Endothelial cell of umbilical vein (primary cell): Measurements from ENCODE around the gene SULT1A2.
"Not testable (repeated sequence)": the region's sequence is repeated elsewhere in the genome, so short reads cannot be mapped to it uniquely, and the experiment has no call there.

ENCODE experiments used
- CTCF ChIP-seq, 2 donors: IDR thresholded peaks; 1 replicate in 1 of 2; 2 replicates in 1 of 2; pipeline ENCODE4 v1.5.1; 2011; ENCODE audit warnings: low read length in 2 of 2, mild to moderate bottlenecking in 2 of 2, moderate library complexity in 2 of 2, control low read depth in 1 of 2, inconsistent platforms in 1 of 2, low read depth in 1 of 2; ENCODE audit not compliant: insufficient read depth in 1 of 2; ENCODE audit errors: extremely low read depth in 1 of 2
- EZH2 ChIP-seq: IDR thresholded peaks from 2 replicates; pipeline ENCODE4 v1.6.1; 2012; ENCODE audit warnings: borderline replicate concordance, low read depth, mild to moderate bottlenecking, moderate library complexity, low read length, inconsistent platforms; ENCODE audit not compliant: severe bottlenecking
- GATA2 ChIP-seq: IDR thresholded peaks from 2 replicates; pipeline ENCODE4 v1.7.0; 2011; ENCODE audit warnings: low read depth, mild to moderate bottlenecking, moderate library complexity, mixed read lengths, low read length; ENCODE audit not compliant: insufficient read length, insufficient read depth
- JUN ChIP-seq: IDR thresholded peaks from 2 replicates; pipeline ENCODE4 v1.6.1; 2011; ENCODE audit warnings: borderline replicate concordance, low read depth; ENCODE audit not compliant: insufficient read length, insufficient read depth
- MAX ChIP-seq: IDR thresholded peaks from 2 replicates; pipeline ENCODE4 v1.6.1; 2011; ENCODE audit not compliant: insufficient read depth, insufficient read length
- MYC ChIP-seq: IDR thresholded peaks from one replicate; pipeline ENCODE4 v1.6.1; 2011; ENCODE audit warnings: mild to moderate bottlenecking, low read depth, low read length
- POLR2A ChIP-seq: IDR thresholded peaks from 2 replicates; pipeline ENCODE4 v1.6.1; 2012; ENCODE audit warnings: low read depth, mild to moderate bottlenecking, control low read depth, low read length
- POLR2AphosphoS5 ChIP-seq: IDR thresholded peaks from 2 replicates; pipeline ENCODE4 v1.6.1; 2012; ENCODE audit warnings: low read depth, mild to moderate bottlenecking, control low read depth, low read length, moderate library complexity; ENCODE audit not compliant: insufficient read depth

- TF ChIP-seq EZH2; POLR2AphosphoS5; CTCF (IDR thresholded peaks at IDR 0.05; ENCODE audit: extremely low read depth in 1 of 2, insufficient read depth in 1 of 2, low read depth in 1 of 2, low read length in 2 of 2); POLR2A; JUN; MYC; MAX; GATA2: not testable (repeated sequence)
These were observed 19.4 kb upstream of the SULT1A2 start for GRCh38 chr16:28616224-28616577.
